GM18498 (cell line): ENCODE results near the gene ALKBH3.
A peak's percentile ranks its signal among the peaks of the same experiment; 100 is the strongest.

Experiments used
- ATAC-seq: cut with Tn5 transposase; IDR thresholded peaks from one replicate; pipeline ENCODE4 v1.9.1; 2021; ENCODE audit warnings: mild to moderate bottlenecking, moderate library complexity; ENCODE audit not compliant: unreplicated experiment

ALKBH3 gene

GRCh38 chr11:43894546-43894945 is 13.9 kb downstream of the ALKBH3 start:
- no peak for ATAC-seq

GRCh38 chr11:43895601-43896000 is 15.0 kb downstream of the ALKBH3 start:
- ATAC-seq, result no peak

- no peak for ATAC-seq
Measured at GRCh38 chr11:43898574-43898973, 17.9 kb downstream of the ALKBH3 start.

- no peak for ATAC-seq
Measured at GRCh38 chr11:43899094-43899493, 18.5 kb downstream of the ALKBH3 start.

- no peak for ATAC-seq
Measured at GRCh38 chr11:43901551-43901950, 20.9 kb downstream of the ALKBH3 start.

- no peak for ATAC-seq
Measured at GRCh38 chr11:43903078-43903477, 22.4 kb downstream of the ALKBH3 start.

- ATAC-seq, result no peak
Measured at GRCh38 chr11:43903969-43904368, 23.3 kb downstream of the ALKBH3 start.

- ATAC-seq, result no peak
Measured at GRCh38 chr11:43904742-43905535, 24.3 kb downstream of the ALKBH3 start.

- no peak for ATAC-seq
Measured at GRCh38 chr11:43905813-43906241, 25.2 kb downstream of the ALKBH3 start.

- ATAC-seq, result peak; percentile 53
Measured at GRCh38 chr11:43907028-43907975, 26.7 kb downstream of the ALKBH3 start.

- ATAC-seq, result no peak
Measured at GRCh38 chr11:43908191-43908590, 27.6 kb downstream of the ALKBH3 start.

GRCh38 chr11:43908683-43909082 is 28.1 kb downstream of the ALKBH3 start:
- ATAC-seq, result no peak

- no peak for ATAC-seq
Measured at GRCh38 chr11:43913829-43914380, 33.3 kb downstream of the ALKBH3 start.

GRCh38 chr11:43914466-43914865 is 33.8 kb downstream of the ALKBH3 start:
- ATAC-seq, result no peak

GRCh38 chr11:43916621-43917020 is 36.0 kb downstream of the ALKBH3 start:
- ATAC-seq, result no peak

- no peak for ATAC-seq
Measured at GRCh38 chr11:43917851-43918250, 37.2 kb downstream of the ALKBH3 start.

- ATAC-seq, result no peak
Measured at GRCh38 chr11:43918662-43919061, 38.0 kb downstream of the ALKBH3 start.

GRCh38 chr11:43919852-43920597 is 39.4 kb downstream of the ALKBH3 start:
- ATAC-seq, result no peak

- ATAC-seq, result no peak
Measured at GRCh38 chr11:43920598-43921419, 40.2 kb downstream of the ALKBH3 start.
